GM12801 (cell line): ENCODE measurements around the gene SAG.

Source experiments
- CTCF ChIP-seq: IDR thresholded peaks from one replicate; pipeline ENCODE4 v1.5.1; 2011; ENCODE audit warnings: control low read depth; ENCODE audit not compliant: insufficient read length; ENCODE audit errors: extremely low read depth

SAG gene

GRCh38 chr2:233264667-233265066 lies 42.9 kb upstream of the SAG start:
- TF ChIP-seq CTCF, result no peak

GRCh38 chr2:233265899-233266431 lies 41.7 kb upstream of the SAG start:
- TF ChIP-seq CTCF, result no peak

GRCh38 chr2:233266481-233266880 lies 41.1 kb upstream of the SAG start:
- no peak for TF ChIP-seq CTCF

- TF ChIP-seq CTCF, result no peak
These were observed 39.9 kb upstream of the SAG start for GRCh38 chr2:233267516-233268245.

GRCh38 chr2:233270366-233270765 lies 37.2 kb upstream of the SAG start:
- no peak for TF ChIP-seq CTCF

- no peak for TF ChIP-seq CTCF
These were observed 36.7 kb upstream of the SAG start for GRCh38 chr2:233270951-233271350.

- TF ChIP-seq CTCF, result no peak
These were observed 35.9 kb upstream of the SAG start for GRCh38 chr2:233271693-233272092.
